WTC11 (cell line): Measurements from ENCODE around the gene PRELID1. TPM values are rescaled to one million over a fixed set of nuclear protein-coding genes. Genes with fewer than 3 reads are reported as not detected.

Source experiments
- ATAC-seq: fragments of 200-7000 bp; cut with Tn5 transposase; 2 replicates; pipeline ENCODE4 v1.10.0; 2021; ENCODE audit warnings: mild to moderate bottlenecking, moderate library complexity
- CTCF ChIA-PET: fragments of 300-600 bp; sonication (Branson Sonifier 250); formaldehyde crosslinking; loops from one replicate; lab custom pipeline; 2021; ENCODE audit warnings: antibody characterized with exemption; lab: Charles Lee
- POLR2A ChIA-PET: fragments of 350-600 bp; sonication (Branson Sonifier 250); formaldehyde crosslinking; loops from one replicate; lab custom pipeline; 2021; ENCODE audit warnings: antibody characterized with exemption; lab: Charles Lee
- DNase-seq: peaks from one replicate; pipeline ENCODE4 v3.0.0; 2021; ENCODE audit warnings: low spot score
- H3K27ac Mint-ChIP-seq: 2 replicates; pipeline ENCODE4 v1.8.0; 2021; ENCODE audit warnings: mixed read lengths
- H3K27me3 Mint-ChIP-seq: 2 replicates; pipeline ENCODE4 v1.8.0; 2021; ENCODE audit warnings: low read depth, mild to moderate bottlenecking, moderate library complexity, mixed read lengths
- H3K36me3 Mint-ChIP-seq: 2 replicates; pipeline ENCODE4 v1.8.0; 2021; ENCODE audit warnings: mixed read lengths
- H3K4me1 Mint-ChIP-seq: 2 replicates; pipeline ENCODE4 v1.8.0; 2022; ENCODE audit warnings: mixed read lengths
- H3K4me3 Mint-ChIP-seq: 2 replicates; pipeline ENCODE4 v1.8.0; 2021; ENCODE audit warnings: mild to moderate bottlenecking, moderate library complexity, mixed read lengths
- H3K9me3 Mint-ChIP-seq: 2 replicates; pipeline ENCODE4 v1.8.0; 2021; ENCODE audit warnings: mixed read lengths
- CBFB ChIP-seq: sonication (generic); formaldehyde crosslinking; IDR thresholded peaks from 2 replicates; pipeline ENCODE4 v1.8.1; 2022; ENCODE audit warnings: mild to moderate bottlenecking, low read depth, missing genetic modification reagents
- ETV6 ChIP-seq: sonication (generic); formaldehyde crosslinking; IDR thresholded peaks from 2 replicates; pipeline ENCODE4 v1.8.1; 2022; ENCODE audit warnings: mild to moderate bottlenecking, missing genetic modification reagents
- GABPB1 ChIP-seq: sonication (generic); formaldehyde crosslinking; IDR thresholded peaks from 2 replicates; pipeline ENCODE4 v1.8.1; 2023; ENCODE audit warnings: mild to moderate bottlenecking, missing genetic modification reagents
- NFE2L1 ChIP-seq: sonication (generic); formaldehyde crosslinking; IDR thresholded peaks from 2 replicates; pipeline ENCODE4 v1.8.1; 2023; ENCODE audit warnings: missing genetic modification reagents
- TEAD1 ChIP-seq: sonication (generic); formaldehyde crosslinking; IDR thresholded peaks from 2 replicates; pipeline ENCODE4 v1.8.0; 2022; ENCODE audit warnings: mild to moderate bottlenecking, missing genetic modification reagents
- total RNA-seq: library from RNA; stranded (reverse); gene quantifications from 3 replicates; pipeline ENCODE4 v1.2.3, GENCODE V29; 2021
- TF ChIP-seq, protein P1 (sequence below): sonication (generic); formaldehyde crosslinking; IDR thresholded peaks from 2 replicates; pipeline ENCODE4 v1.8.1; 2022; ENCODE audit warnings: missing genetic modification reagents, borderline replicate concordance
- TF ChIP-seq, protein P2 (sequence below): sonication (generic); formaldehyde crosslinking; IDR thresholded peaks from 2 replicates; pipeline ENCODE4 v1.8.0; 2022; ENCODE audit warnings: mild to moderate bottlenecking, missing genetic modification reagents
- TF ChIP-seq, protein P3 (sequence below): fragments of 250-450 bp; sonication (Bioruptor Pico); conservative IDR thresholded peaks from 2 replicates; pipeline ENCODE4 v1.9.0; 2021; ENCODE audit warnings: mild to moderate bottlenecking
- TF ChIP-seq, protein P4 (sequence below): sonication (generic); formaldehyde crosslinking; IDR thresholded peaks from 2 replicates; pipeline ENCODE4 v1.8.1; 2022; ENCODE audit warnings: low read depth, missing genetic modification reagents, borderline replicate concordance
- TF ChIP-seq, protein P5 (sequence below): sonication (generic); formaldehyde crosslinking; IDR thresholded peaks from 2 replicates; pipeline ENCODE4 v1.8.1; 2022; ENCODE audit warnings: low read depth, mild to moderate bottlenecking, moderate library complexity, missing genetic modification reagents, borderline replicate concordance
- TF ChIP-seq, protein P6 (sequence below): sonication (generic); formaldehyde crosslinking; IDR thresholded peaks from 2 replicates; pipeline ENCODE4 v1.8.0; 2023; ENCODE audit warnings: mild to moderate bottlenecking, missing genetic modification reagents

PRELID1 gene
- total RNA-seq, 1 experiment from 2014 or later: 273 TPM

DNA sequence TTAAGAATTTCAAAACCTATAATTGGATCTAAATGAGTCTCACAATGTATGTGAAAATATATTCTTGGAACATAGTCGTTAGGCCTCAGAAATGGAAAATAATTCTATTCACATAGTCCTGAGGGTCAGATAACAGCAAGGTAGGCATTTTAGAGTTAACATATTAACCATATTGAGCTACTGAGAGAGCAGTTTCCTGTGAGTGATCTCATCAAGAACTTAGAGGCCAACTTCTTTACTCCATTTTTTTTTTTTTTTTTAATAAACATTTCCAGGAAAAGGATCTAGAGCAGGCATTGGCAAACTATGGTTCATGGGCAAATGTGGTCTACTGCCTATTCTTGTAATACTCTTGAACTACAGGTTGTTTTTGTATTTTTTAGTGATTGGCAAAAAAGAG, 26.7 kb upstream of the PRELID1 start:
- ChIA-PET CTCF (no interaction called here), POLR2A (interaction anchor here (0.6 kb wide), 1 partner anchor 36 kb away, joined by 3 read pairs; no protein-coding TSS in a partner anchor)
- TF ChIP-seq, protein P1, sequence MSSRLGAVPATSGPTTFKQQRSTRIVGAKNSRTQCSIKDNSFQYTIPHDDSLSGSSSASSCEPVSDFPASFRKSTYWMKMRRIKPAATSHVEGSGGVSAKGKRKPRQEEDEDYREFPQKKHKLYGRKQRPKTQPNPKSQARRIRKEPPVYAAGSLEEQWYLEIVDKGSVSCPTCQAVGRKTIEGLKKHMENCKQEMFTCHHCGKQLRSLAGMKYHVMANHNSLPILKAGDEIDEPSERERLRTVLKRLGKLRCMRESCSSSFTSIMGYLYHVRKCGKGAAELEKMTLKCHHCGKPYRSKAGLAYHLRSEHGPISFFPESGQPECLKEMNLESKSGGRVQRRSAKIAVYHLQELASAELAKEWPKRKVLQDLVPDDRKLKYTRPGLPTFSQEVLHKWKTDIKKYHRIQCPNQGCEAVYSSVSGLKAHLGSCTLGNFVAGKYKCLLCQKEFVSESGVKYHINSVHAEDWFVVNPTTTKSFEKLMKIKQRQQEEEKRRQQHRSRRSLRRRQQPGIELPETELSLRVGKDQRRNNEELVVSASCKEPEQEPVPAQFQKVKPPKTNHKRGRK (CRISPR knock-in tag): no peak
- TF ChIP-seq, protein P2, sequence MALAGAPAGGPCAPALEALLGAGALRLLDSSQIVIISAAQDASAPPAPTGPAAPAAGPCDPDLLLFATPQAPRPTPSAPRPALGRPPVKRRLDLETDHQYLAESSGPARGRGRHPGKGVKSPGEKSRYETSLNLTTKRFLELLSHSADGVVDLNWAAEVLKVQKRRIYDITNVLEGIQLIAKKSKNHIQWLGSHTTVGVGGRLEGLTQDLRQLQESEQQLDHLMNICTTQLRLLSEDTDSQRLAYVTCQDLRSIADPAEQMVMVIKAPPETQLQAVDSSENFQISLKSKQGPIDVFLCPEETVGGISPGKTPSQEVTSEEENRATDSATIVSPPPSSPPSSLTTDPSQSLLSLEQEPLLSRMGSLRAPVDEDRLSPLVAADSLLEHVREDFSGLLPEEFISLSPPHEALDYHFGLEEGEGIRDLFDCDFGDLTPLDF (CRISPR knock-in tag): no peak
- no peak for TF ChIP-seq ETV6
- no peak for TF ChIP-seq GABPB1 (CRISPR knock-in tag)
- TF ChIP-seq, protein P3, sequence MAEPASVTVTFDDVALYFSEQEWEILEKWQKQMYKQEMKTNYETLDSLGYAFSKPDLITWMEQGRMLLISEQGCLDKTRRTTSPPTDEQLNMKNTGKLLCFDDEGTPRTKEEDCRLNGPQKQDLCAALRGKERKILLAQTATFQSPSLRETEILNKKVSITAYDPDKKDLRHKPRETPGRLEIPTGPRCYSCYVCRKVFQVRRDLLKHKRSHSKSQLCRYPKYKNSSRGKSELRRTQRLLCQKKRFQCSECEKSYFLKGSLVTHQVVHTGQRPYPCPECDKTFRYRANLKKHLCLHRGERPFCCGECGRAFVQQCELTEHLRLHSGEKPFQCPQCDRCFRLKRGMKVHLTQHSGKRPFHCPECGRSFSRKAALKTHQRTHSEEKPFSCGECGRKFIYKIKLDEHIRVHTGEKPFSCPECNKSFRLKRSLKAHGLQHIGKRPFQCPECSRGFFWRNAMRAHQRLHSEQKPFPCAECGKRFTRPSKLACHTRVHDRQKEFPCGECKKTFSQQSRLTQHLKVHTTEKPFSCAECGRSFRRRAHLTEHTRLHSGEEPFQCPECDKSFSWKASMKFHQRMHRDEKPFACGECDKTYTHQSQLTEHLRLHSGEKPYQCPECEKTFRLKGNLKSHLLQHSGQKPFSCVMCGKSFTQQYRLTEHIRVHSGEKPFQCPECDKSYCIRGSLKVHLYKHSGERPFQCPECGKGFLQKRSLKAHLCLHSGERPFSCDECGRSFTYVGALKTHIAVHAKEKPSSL (CRISPR knock-in tag): no peak
- TF ChIP-seq, protein P4, sequence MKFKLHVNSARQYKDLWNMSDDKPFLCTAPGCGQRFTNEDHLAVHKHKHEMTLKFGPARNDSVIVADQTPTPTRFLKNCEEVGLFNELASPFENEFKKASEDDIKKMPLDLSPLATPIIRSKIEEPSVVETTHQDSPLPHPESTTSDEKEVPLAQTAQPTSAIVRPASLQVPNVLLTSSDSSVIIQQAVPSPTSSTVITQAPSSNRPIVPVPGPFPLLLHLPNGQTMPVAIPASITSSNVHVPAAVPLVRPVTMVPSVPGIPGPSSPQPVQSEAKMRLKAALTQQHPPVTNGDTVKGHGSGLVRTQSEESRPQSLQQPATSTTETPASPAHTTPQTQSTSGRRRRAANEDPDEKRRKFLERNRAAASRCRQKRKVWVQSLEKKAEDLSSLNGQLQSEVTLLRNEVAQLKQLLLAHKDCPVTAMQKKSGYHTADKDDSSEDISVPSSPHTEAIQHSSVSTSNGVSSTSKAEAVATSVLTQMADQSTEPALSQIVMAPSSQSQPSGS (CRISPR knock-in tag): no peak
- TF ChIP-seq, protein P5, sequence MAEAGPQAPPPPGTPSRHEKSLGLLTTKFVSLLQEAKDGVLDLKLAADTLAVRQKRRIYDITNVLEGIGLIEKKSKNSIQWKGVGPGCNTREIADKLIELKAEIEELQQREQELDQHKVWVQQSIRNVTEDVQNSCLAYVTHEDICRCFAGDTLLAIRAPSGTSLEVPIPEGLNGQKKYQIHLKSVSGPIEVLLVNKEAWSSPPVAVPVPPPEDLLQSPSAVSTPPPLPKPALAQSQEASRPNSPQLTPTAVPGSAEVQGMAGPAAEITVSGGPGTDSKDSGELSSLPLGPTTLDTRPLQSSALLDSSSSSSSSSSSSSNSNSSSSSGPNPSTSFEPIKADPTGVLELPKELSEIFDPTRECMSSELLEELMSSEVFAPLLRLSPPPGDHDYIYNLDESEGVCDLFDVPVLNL (CRISPR knock-in tag): no peak
- TF ChIP-seq CBFB (CRISPR knock-in tag): no peak
- no peak for TF ChIP-seq NFE2L1 (CRISPR knock-in tag)
- TF ChIP-seq, protein P6, sequence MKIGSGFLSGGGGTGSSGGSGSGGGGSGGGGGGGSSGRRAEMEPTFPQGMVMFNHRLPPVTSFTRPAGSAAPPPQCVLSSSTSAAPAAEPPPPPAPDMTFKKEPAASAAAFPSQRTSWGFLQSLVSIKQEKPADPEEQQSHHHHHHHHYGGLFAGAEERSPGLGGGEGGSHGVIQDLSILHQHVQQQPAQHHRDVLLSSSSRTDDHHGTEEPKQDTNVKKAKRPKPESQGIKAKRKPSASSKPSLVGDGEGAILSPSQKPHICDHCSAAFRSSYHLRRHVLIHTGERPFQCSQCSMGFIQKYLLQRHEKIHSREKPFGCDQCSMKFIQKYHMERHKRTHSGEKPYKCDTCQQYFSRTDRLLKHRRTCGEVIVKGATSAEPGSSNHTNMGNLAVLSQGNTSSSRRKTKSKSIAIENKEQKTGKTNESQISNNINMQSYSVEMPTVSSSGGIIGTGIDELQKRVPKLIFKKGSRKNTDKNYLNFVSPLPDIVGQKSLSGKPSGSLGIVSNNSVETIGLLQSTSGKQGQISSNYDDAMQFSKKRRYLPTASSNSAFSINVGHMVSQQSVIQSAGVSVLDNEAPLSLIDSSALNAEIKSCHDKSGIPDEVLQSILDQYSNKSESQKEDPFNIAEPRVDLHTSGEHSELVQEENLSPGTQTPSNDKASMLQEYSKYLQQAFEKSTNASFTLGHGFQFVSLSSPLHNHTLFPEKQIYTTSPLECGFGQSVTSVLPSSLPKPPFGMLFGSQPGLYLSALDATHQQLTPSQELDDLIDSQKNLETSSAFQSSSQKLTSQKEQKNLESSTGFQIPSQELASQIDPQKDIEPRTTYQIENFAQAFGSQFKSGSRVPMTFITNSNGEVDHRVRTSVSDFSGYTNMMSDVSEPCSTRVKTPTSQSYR (CRISPR knock-in tag): no peak
- no peak overlapping the region for H3K4me3 Mint-ChIP-seq
- DNase-seq (no peak), ATAC-seq (no peak)
- H3K27ac Mint-ChIP-seq: no peak overlapping the region; the same call in 1 of the 2 replicates
- H3K27me3 Mint-ChIP-seq: no peaks in the 10 kb centered on the region
- H3K36me3 Mint-ChIP-seq: peaks cover 79% of the 10 kb centered on the region
- H3K9me3 Mint-ChIP-seq: no peaks in the 10 kb centered on the region
- no peaks in the 10 kb centered on the region for H3K4me1 Mint-ChIP-seq

DNA sequence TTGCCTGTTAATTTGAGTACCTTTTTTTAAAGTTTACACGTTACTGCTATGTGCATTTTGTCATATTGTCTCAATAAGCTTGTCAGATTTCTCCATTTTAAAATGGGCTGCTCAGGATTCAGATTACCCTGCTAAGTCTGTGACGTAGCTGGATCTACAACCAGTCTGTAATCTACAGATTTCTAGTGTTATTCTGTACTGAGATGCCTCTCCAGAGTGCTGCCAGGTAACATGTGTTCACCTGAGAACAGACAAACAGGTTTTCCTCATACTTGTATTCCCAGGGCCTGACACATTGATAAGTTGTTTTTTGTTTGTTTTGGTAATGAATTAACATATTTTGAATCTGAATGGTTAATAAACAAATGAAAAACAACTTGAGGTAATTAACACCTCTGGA, 15.4 kb upstream of the PRELID1 start:
- Mint-ChIP-seq H3K4me3 (no peak overlapping the region), H3K27me3 (no peaks in the 10 kb centered on the region), H3K36me3 (peaks cover 82% of the 10 kb centered on the region), H3K9me3 (no peaks in the 10 kb centered on the region), H3K4me1 (no peaks in the 10 kb centered on the region), H3K27ac (no peak overlapping the region)
- ChIA-PET CTCF (no interaction called here), POLR2A (no interaction called here)
- DNase-seq: no peak
- ATAC-seq: no peak
- TF ChIP-seq TEAD1 (CRISPR knock-in tag): no peak
